Endometrial microvascular endothelial cells (primary cell): ENCODE measurements around the gene CORIN. TPM values are rescaled to one million over a fixed set of nuclear protein-coding genes. Genes with fewer than 3 reads are reported as not detected.
"Not testable (repeated sequence)": the region's sequence is repeated elsewhere in the genome, so short reads cannot be mapped to it uniquely, and the experiment has no call there.

Source experiments
- in situ Hi-C: cut with HindIII; loops from 2 replicates; pipeline ENCODE4 v1.10.0; 2017; ENCODE audit warnings: low sequenced_read_pairs, low pct_unique_long_range_greater_than_20kb; ENCODE audit errors: inconsistent ontology term
- total RNA-seq: library from RNA; depleted of rRNA; stranded (reverse); fragments of >200 nt; gene quantifications from one replicate; pipeline ENCODE4 v1.2.3, GENCODE V29; 2015; ENCODE audit errors: inconsistent ontology term

CORIN gene
- total RNA-seq, 1 donor from 2014 or later, result 0.28 TPM

- in situ Hi-C loops, result no loop called here
These were observed 280.6 kb downstream of the CORIN start for GRCh38 chr4:47557255-47557654.

GRCh38 chr4:47555920-47556319 is 281.9 kb downstream of the CORIN start:
- in situ Hi-C loops, result not testable (repeated sequence)

- in situ Hi-C loops, result no loop called here
These were observed 284.3 kb downstream of the CORIN start for GRCh38 chr4:47553329-47554125.

DNA sequence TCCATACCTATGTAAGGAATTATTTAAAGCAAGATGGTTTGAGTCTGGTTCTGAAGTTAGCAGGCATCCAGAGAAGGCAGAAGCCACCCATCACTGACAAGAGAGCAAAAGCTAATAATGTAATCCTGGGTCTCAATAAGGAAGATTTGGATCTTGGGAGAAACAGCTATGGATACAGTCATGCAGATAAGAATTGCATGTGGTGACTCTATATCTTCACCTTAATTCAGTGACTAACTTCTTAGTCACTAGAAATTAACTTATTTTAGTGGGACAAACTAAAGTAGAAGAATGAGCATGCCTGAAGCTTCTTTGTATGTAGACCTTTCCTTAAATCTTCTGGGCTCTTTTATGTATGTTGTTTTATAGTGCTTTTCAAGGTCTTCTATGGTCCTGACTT is 286.2 kb downstream of the CORIN start:
- in situ Hi-C loops, result no loop called here

- in situ Hi-C loops, result no loop called here
These were observed 286.8 kb downstream of the CORIN start for GRCh38 chr4:47550899-47551548.

DNA sequence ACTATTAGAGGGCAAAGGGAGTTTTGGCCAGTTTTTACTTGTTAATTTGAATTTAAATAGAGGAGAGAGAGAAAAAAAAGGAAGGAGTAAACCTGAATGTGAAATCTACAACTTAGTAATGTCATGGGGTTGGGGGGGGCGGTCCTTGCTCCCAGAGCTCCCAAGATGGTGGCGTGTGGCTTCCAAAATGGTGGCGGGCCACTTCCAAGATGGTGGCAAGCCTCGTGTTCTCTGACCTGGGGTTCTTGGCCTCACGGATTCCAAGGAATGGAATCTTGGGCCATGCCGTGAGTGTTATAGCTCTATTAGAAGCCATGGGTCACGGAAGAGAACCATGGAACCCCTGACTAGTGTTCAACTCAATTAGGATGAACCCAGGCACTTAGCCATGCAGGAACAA is 287.5 kb downstream of the CORIN start:
- in situ Hi-C loops, result not testable (repeated sequence)

Other genes starting within 250 kb of the CORIN start
- 8.1 TPM for gene NFXL1, start 76.5 kb upstream of the CORIN start, total RNA-seq
- gene CNGA1, start 178.6 kb upstream of the CORIN start, total RNA-seq, result not detected
- gene NIPAL1, start 178.7 kb upstream of the CORIN start, total RNA-seq, result 3.2 TPM